Right lobe of liver (tissue), 4 donors: ENCODE data around the gene NEK8.

Experiments
- CTCF ChIP-seq, 4 donors: fragments of 200-600 bp in 3 of 4; fragments of 450-650 bp in 1 of 4; IDR thresholded peaks; one replicate each; pipeline versions ENCODE4 v1.5.1 to v1.8.0; 2016 to 2022; ENCODE audit warnings: antibody characterized with exemption in 4 of 4, mild to moderate bottlenecking in 2 of 4
- POLR2A ChIP-seq: fragments of 450-650 bp; IDR thresholded peaks from one replicate; pipeline ENCODE4 v1.6.1; 2017; ENCODE audit warnings: antibody characterized with exemption, mild to moderate bottlenecking
- donor health status: DM: no; HTN: no; CAD: no.
- donor health status: DM: no; HTN: no; CAD: no.
- donor health status: DM: no; HTN: yes; CAD: no.

GRCh38 chr17:28738680-28739384 lies 10.2 kb downstream of the NEK8 start:
- TF ChIP-seq CTCF (IDR thresholded peaks at IDR 0.05) (no peak), POLR2A (no peak)
